ENCODE data around the gene MCRS1. TPM values are rescaled to one million over a fixed set of nuclear protein-coding genes. Genes with fewer than 3 reads are reported as not detected.

The MCRS1 gene
- total and polyA plus RNA-seq, 2 donors (not counting 3 experiments of a cell fraction or from before 2014, with no cell fraction given), result 71.1 to 99.3 TPM

DNA sequence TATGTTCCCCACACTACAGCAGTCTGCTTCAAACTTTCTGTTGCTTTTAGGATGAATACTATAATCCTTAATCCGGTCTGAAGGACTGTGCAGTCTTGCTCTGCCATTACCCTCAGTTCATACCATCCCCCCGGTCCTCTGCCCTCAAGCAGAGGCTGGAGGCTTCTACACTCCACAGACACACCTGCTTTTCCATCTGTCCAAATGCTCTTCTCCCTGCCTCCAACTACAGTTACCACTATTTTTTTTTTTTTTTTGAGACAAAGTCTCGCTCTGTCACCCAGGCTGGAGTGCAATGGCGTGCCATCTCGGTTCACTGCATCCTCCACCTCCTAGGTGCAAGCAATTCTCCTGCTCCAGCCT is 48.4 kb downstream of the MCRS1 start:
- no peaks in the 10 kb centered on the region for H3K79me2 ChIP-seq (ENCODE audit: control insufficient read depth, insufficient read depth, low read length)
- ChIA-PET CTCF (interaction anchor here (1.0 to 11.1 kb wide), 6 partner anchors 16 to 188 kb away, joined by 3 to 679 read pairs (median 6); partner anchors contain the start of gene SPATS2), POLR2A (no interaction called here)
- no peaks in the 10 kb centered on the region for H3K9me1 ChIP-seq (replicated peaks; ENCODE audit: control insufficient read depth, extremely low read depth, insufficient read depth, low read length)
- DNase-seq (ENCODE audit: low read depth, low spot score) (no peak), FAIRE-seq (no peak)
- no peak overlapping the region for H3K9ac ChIP-seq (replicated peaks; ENCODE audit: extremely low read depth, insufficient read depth, low read length)
- no peak overlapping the region for H3K4me2 ChIP-seq (ENCODE audit: insufficient read depth, low read length)
- H3K4me1 ChIP-seq (ENCODE audit: control insufficient read depth, extremely low read depth, insufficient read depth, low read length), result peaks cover 19% of the 10 kb centered on the region
- no peaks in the 10 kb centered on the region for H4K20me1 ChIP-seq (replicated peaks; ENCODE audit: control insufficient read depth, extremely low read depth, insufficient read depth, low read length)
- intact Hi-C loops (cut with micrococcal nuclease), result loop anchor here (10.0 kb wide), 1 partner anchor 235 kb away; no protein-coding TSS in a partner anchor
- no peak overlapping the region for H2AFZ ChIP-seq (ENCODE audit: low read depth, low read length)
- BruUV-seq (replicated peaks), result no TSS peak
- dilution Hi-C loops (cut with MboI; ENCODE audit: extremely low pct_ligation_motif_present, low sequenced_read_pairs), result loop anchor here (25.0 kb wide), 1 partner anchor 157 kb away; the partner anchor contains the start of gene SPATS2
- H3K9me3 ChIP-seq (replicated peaks; ENCODE audit: control insufficient read depth, insufficient read depth, low read length), result no peaks in the 10 kb centered on the region
- H3K27ac ChIP-seq (ENCODE audit: insufficient read depth, low read depth, low read length), result no peak overlapping the region
- no peak overlapping the region for H3K4me3 ChIP-seq (replicated peaks in 1 of 3; ENCODE audit: insufficient read depth in 1 of 3, low read depth in 1 of 3, low read length in 3 of 3)
- H3K27me3 ChIP-seq (ENCODE audit: control insufficient read depth in 2 of 2, insufficient read depth in 2 of 2, low read length in 2 of 2), result no peaks in the 10 kb centered on the region
- no peak for TF ChIP-seq POLR2A (IDR thresholded peaks at IDR 0.05; ENCODE audit: low read depth, low read length)
- TF ChIP-seq EZH2 (IDR thresholded peaks at IDR 0.05; ENCODE audit: borderline replicate concordance, low read depth, low read length, severe bottlenecking), result no peak
- TF ChIP-seq, protein P1, sequence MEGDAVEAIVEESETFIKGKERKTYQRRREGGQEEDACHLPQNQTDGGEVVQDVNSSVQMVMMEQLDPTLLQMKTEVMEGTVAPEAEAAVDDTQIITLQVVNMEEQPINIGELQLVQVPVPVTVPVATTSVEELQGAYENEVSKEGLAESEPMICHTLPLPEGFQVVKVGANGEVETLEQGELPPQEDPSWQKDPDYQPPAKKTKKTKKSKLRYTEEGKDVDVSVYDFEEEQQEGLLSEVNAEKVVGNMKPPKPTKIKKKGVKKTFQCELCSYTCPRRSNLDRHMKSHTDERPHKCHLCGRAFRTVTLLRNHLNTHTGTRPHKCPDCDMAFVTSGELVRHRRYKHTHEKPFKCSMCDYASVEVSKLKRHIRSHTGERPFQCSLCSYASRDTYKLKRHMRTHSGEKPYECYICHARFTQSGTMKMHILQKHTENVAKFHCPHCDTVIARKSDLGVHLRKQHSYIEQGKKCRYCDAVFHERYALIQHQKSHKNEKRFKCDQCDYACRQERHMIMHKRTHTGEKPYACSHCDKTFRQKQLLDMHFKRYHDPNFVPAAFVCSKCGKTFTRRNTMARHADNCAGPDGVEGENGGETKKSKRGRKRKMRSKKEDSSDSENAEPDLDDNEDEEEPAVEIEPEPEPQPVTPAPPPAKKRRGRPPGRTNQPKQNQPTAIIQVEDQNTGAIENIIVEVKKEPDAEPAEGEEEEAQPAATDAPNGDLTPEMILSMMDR (IDR thresholded peaks at IDR 0.05; ENCODE audit: extremely low read depth in 1 of 2, insufficient read depth in 1 of 2, low read depth in 1 of 2, low read length in 2 of 2), result no peak
- TF ChIP-seq FOS (IDR thresholded peaks at IDR 0.05; ENCODE audit: borderline replicate concordance, insufficient read depth, low read length), result no peak
- TF ChIP-seq POLR2AphosphoS5 (IDR thresholded peaks at IDR 0.05; ENCODE audit: insufficient read depth, low read depth, low read length), result no peak
- TF ChIP-seq, protein P2, sequence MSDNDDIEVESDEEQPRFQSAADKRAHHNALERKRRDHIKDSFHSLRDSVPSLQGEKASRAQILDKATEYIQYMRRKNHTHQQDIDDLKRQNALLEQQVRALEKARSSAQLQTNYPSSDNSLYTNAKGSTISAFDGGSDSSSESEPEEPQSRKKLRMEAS (IDR thresholded peaks at IDR 0.05; ENCODE audit: insufficient read depth, insufficient read length), result no peak
- TF ChIP-seq GATA2 (IDR thresholded peaks at IDR 0.05; ENCODE audit: insufficient read depth, insufficient read length, low read depth, low read length), result no peak
- TF ChIP-seq MYC (IDR thresholded peaks at IDR 0.05; ENCODE audit: low read depth, low read length), result no peak
- no peak for TF ChIP-seq JUN (IDR thresholded peaks at IDR 0.05; ENCODE audit: borderline replicate concordance, insufficient read depth, insufficient read length, low read depth)
- H3K36me3 ChIP-seq (ENCODE audit: control insufficient read depth in 2 of 2, extremely low read depth in 1 of 2, insufficient read depth in 2 of 2, low read length in 2 of 2), result peaks cover 7 to 22% of the 10 kb centered on the region in 2 experiments
